Ishikawa (cell line): ENCODE measurements around the gene PP2D1.

Source experiments
- CEBPB ChIP-seq: IDR thresholded peaks from 2 replicates; pipeline ENCODE4 v1.6.1; 2012
- CREB1 ChIP-seq: IDR thresholded peaks from 2 replicates; pipeline ENCODE4 v1.6.1; 2012; ENCODE audit warnings: low read depth
- EGR1 ChIP-seq: IDR thresholded peaks from 2 replicates; pipeline ENCODE4 v1.6.1; 2012
- EP300 ChIP-seq: IDR thresholded peaks from 2 replicates; pipeline ENCODE4 v1.6.1; 2012; ENCODE audit warnings: borderline replicate concordance
- MAX ChIP-seq: IDR thresholded peaks from 2 replicates; pipeline ENCODE4 v1.6.1; 2012
- NFIC ChIP-seq: IDR thresholded peaks from 2 replicates; pipeline ENCODE4 v1.6.1; 2012
- RAD21 ChIP-seq: IDR thresholded peaks from 2 replicates; pipeline ENCODE4 v1.6.1; 2012; ENCODE audit warnings: low read depth
- TAF1 ChIP-seq: IDR thresholded peaks from 2 replicates; pipeline ENCODE4 v1.6.1; 2012; ENCODE audit warnings: low read depth, mild to moderate bottlenecking
- YY1 ChIP-seq: IDR thresholded peaks from 2 replicates; pipeline ENCODE4 v1.6.1; 2012; ENCODE audit warnings: low read depth
- ZBTB7A ChIP-seq: IDR thresholded peaks from 2 replicates; pipeline ENCODE4 v1.6.1; 2012; ENCODE audit warnings: low read depth
- TF ChIP-seq, protein P1 (sequence below): IDR thresholded peaks from 2 replicates; pipeline ENCODE4 v1.6.1; 2012; ENCODE audit warnings: low read depth, mild to moderate bottlenecking

DNA sequence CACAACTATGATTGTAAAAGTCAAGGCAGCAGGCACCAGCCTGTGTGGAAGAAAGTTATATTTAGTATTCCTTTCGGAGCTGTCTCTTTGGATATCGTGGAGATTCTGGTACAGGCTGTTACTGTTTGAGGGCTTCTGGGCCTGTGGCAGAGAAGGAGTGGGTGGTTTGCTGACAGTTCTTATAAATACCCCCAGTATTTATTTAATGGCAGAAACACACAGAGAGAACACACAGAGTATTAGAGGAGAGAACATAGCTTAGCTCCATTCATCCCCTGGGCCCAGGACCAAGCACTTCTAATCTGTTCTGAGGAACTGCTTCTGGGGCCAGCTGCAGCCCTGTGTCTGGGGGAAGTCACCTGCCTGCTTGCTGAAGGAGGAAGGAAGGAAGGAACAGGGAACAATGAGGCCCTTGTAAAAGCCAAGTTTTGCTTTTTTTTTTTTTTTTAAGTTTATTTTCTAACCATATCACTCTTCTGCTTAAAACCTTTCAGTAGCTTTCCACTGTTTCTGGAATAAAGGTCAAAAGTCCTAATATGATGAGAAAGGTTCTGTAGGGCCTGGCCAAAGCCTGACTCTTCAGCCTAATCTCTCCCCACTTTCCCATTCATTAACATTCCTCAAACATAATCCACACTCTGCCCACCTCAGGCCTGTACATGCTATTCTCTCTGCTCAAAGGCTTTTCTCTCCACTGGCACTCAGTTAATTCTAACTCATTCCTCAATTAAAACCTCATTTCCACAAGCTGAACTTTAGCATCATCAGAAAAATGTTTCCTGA lies 11.8 kb upstream of the PP2D1 start:
- no peak for TF ChIP-seq MAX
- TF ChIP-seq TAF1 = no peak
- TF ChIP-seq CREB1 = no peak
- TF ChIP-seq, protein P1, sequence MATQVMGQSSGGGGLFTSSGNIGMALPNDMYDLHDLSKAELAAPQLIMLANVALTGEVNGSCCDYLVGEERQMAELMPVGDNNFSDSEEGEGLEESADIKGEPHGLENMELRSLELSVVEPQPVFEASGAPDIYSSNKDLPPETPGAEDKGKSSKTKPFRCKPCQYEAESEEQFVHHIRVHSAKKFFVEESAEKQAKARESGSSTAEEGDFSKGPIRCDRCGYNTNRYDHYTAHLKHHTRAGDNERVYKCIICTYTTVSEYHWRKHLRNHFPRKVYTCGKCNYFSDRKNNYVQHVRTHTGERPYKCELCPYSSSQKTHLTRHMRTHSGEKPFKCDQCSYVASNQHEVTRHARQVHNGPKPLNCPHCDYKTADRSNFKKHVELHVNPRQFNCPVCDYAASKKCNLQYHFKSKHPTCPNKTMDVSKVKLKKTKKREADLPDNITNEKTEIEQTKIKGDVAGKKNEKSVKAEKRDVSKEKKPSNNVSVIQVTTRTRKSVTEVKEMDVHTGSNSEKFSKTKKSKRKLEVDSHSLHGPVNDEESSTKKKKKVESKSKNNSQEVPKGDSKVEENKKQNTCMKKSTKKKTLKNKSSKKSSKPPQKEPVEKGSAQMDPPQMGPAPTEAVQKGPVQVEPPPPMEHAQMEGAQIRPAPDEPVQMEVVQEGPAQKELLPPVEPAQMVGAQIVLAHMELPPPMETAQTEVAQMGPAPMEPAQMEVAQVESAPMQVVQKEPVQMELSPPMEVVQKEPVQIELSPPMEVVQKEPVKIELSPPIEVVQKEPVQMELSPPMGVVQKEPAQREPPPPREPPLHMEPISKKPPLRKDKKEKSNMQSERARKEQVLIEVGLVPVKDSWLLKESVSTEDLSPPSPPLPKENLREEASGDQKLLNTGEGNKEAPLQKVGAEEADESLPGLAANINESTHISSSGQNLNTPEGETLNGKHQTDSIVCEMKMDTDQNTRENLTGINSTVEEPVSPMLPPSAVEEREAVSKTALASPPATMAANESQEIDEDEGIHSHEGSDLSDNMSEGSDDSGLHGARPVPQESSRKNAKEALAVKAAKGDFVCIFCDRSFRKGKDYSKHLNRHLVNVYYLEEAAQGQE = no peak
- no peak for TF ChIP-seq YY1
- no peak for TF ChIP-seq NFIC
- no peak for TF ChIP-seq ZBTB7A
- no peak for TF ChIP-seq EGR1
- TF ChIP-seq RAD21 = no peak
- no peak for TF ChIP-seq CEBPB
- no peak for TF ChIP-seq EP300
